ENCODE data around the gene IL36A.

The IL36A gene

GRCh38 chr2:113005030-113005509 is at the start of gene IL36A:
Gene IL36A, plus strand, starts transcription at chr2:113005459. Its CDS starts 413 bp downstream, at chr2:113005872.
- no peak for DNase-seq

GRCh38 chr2:112957511-112957910 is 47.7 kb upstream of the IL36A start:
- no peak for DNase-seq

- no peak for DNase-seq
Measured at GRCh38 chr2:112958428-112959108, 46.7 kb upstream of the IL36A start.

- no peak for DNase-seq
Measured at GRCh38 chr2:112959109-112959812, 46.0 kb upstream of the IL36A start.

- no peak for DNase-seq
Measured at GRCh38 chr2:112960230-112960825, 44.9 kb upstream of the IL36A start.

GRCh38 chr2:112962308-112963175 is 42.7 kb upstream of the IL36A start:
- DNase-seq = no peak

- no peak for DNase-seq
Measured at GRCh38 chr2:112967023-112967422, 38.2 kb upstream of the IL36A start.

- no peak for DNase-seq
Measured at GRCh38 chr2:112972423-112973086, 32.7 kb upstream of the IL36A start.

- no peak for DNase-seq
Measured at GRCh38 chr2:112973156-112973555, 32.1 kb upstream of the IL36A start.

- DNase-seq = no peak
Measured at GRCh38 chr2:112977559-112978056, 27.7 kb upstream of the IL36A start, which contains the start of gene IL36G. Gene IL36G, plus strand, starts transcription at chr2:112978006. Its CDS starts 633 bp downstream, at chr2:112978639.

GRCh38 chr2:112979731-112980130 is 25.5 kb upstream of the IL36A start:
- DNase-seq = no peak

GRCh38 chr2:112980537-112980936 is 24.7 kb upstream of the IL36A start:
- no peak for DNase-seq

GRCh38 chr2:112985090-112985489 is 20.2 kb upstream of the IL36A start:
- no peak for DNase-seq

GRCh38 chr2:112989611-112990010 is 15.6 kb upstream of the IL36A start:
- no peak for DNase-seq

GRCh38 chr2:112993831-112994230 is 11.4 kb upstream of the IL36A start:
- no peak for DNase-seq

- no peak for DNase-seq
Measured at GRCh38 chr2:112994648-112995047, 10.6 kb upstream of the IL36A start.

- no peak for DNase-seq
Measured at GRCh38 chr2:112995346-112995920, 9.8 kb upstream of the IL36A start.

GRCh38 chr2:112996635-112997034 is 8.6 kb upstream of the IL36A start:
- DNase-seq = no peak

- no peak for DNase-seq
Measured at GRCh38 chr2:112997151-112997550, 8.1 kb upstream of the IL36A start.

- no peak for DNase-seq
Measured at GRCh38 chr2:113000436-113000835, 4.8 kb upstream of the IL36A start.

- DNase-seq = no peak
Measured at GRCh38 chr2:113002677-113003076, 2.6 kb upstream of the IL36A start.

GRCh38 chr2:113007250-113007649 is 2.0 kb downstream of the IL36A start:
- DNase-seq = no peak

Measured in NCI-H187 treated with DMSO at 0.1 percent for 48 hours (cell line).